ENCODE measurements around the gene A3GALT2.

DNA sequence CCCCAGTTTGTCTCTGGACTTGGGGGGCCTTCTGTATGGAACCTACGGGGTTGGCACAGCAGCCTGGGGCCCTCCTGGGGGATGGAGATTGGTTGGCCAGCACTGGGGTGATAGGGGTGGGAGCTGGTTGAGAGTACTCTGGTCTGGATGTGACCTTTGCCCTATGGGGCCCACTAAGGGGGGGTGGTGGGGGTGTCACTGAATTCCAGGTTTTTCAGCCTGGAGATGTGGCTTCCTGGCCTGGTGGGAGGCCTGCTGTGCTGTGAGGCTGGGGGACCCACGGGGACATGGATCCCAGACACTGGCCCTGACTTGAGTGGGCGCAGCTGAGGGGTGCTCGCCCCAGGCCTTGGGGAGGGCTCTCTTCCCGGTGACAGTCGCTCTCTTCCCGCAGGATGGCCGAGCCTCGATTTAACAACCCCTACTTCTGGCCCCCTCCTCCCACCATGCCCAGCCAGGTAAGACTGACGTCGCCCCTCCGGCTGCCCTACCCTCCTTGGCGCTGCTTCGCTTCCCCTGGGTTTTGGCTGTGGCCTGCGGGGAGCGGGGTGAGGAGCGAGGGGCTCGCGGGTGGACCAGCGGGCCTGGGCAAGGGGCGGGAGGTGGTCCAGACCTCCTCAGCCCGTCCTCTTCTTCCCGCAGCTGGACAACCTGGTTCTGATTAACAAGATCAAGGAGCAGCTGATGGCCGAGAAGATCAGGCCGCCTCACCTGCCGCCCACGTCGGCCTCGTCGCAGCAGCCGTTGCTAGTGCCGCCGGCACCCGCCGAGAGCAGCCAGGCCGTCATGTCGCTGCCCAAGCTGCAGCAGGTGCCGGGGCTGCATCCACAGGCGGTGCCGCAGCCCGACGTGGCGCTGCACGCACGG lies 45.0 kb downstream of the A3GALT2 start:
- no peak for TF ChIP-seq POLR2AphosphoS5 (IDR thresholded peaks at IDR 0.05; ENCODE audit: low read depth, low read length)
- no peak for TF ChIP-seq PAX5 (IDR thresholded peaks at IDR 0.05; ENCODE audit: insufficient read depth, low read length, severe bottlenecking)
- TF ChIP-seq TAF1 (IDR thresholded peaks at IDR 0.05; ENCODE audit: low read depth, low read length): no peak
- no peak for TF ChIP-seq POLR2A (IDR thresholded peaks at IDR 0.05; ENCODE audit: low read depth, low read length)
- no peak for TF ChIP-seq SPI1 (IDR thresholded peaks at IDR 0.05; ENCODE audit: low read depth, low read length)
- no peak for TF ChIP-seq POU2F2 (IDR thresholded peaks at IDR 0.05; ENCODE audit: low read depth, low read length)

All from GM12891 (cell line).